Heart right ventricle (tissue), 16 donors: ENCODE results near the gene PRH1. TPM values are rescaled to one million over a fixed set of nuclear protein-coding genes. Genes with fewer than 3 reads are reported as not detected.
A peak's percentile ranks its signal among the peaks of the same experiment; 100 is the strongest.

Source experiments
- ATAC-seq, 8 donors: fragments of 200-7000 bp; cut with Tn5 transposase; one replicate each; pipeline ENCODE4 v1.9.1; 2020; ENCODE audit warnings: mild to moderate bottlenecking in 8 of 8, moderate library complexity in 8 of 8, moderate number of reproducible peaks in 1 of 8
- DNase-seq, 2 donors: peaks; one replicate each; pipeline ENCODE4 v3.0.0-alpha.2; 2020
- H3K27ac ChIP-seq, 10 donors: fragments of 200-600 bp; sonication (generic) in 2 of 10; one replicate each; pipeline versions ENCODE4 v1.5.0 to v1.8.0; 2020 to 2022; ENCODE audit warnings: mild to moderate bottlenecking in 3 of 10
- H3K27me3 ChIP-seq, 7 donors: fragments of 200-600 bp; one replicate each; pipeline ENCODE4 v1.8.0; 2021 to 2022; ENCODE audit warnings: mild to moderate bottlenecking in 2 of 7
- H3K36me3 ChIP-seq, 9 donors: fragments of 200-600 bp; sonication (generic) in 1 of 9; one replicate each; pipeline versions ENCODE4 v1.5.0 to v1.8.0; 2020 to 2022; ENCODE audit warnings: mild to moderate bottlenecking in 2 of 9
- H3K4me1 ChIP-seq, 9 donors: fragments of 200-600 bp; sonication (generic) in 1 of 9; one replicate each; pipeline versions ENCODE4 v1.5.0 to v1.8.0; 2020 to 2022; ENCODE audit warnings: mild to moderate bottlenecking in 4 of 9
- H3K4me3 ChIP-seq, 10 donors: fragments of 200-600 bp; sonication (generic) in 2 of 10; one replicate each; pipeline versions ENCODE4 v1.5.0 to v1.8.0; 2020 to 2022; ENCODE audit warnings: mild to moderate bottlenecking in 7 of 10, moderate library complexity in 2 of 10
- H3K9me3 ChIP-seq, 11 donors: fragments of 200-600 bp in 10 of 11; sonication (generic) in 2 of 11; one replicate each; pipeline versions ENCODE4 v1.5.0 to v1.8.0; 2013 to 2022; ENCODE audit warnings: mild to moderate bottlenecking in 2 of 11, control low read depth in 1 of 11, moderate library complexity in 1 of 11
- CTCF ChIP-seq, 9 donors: fragments of 200-600 bp; sonication (generic) in 2 of 9; IDR thresholded peaks; one replicate each; pipeline versions ENCODE4 v1.5.0 to v1.8.0; 2021 to 2022; ENCODE audit warnings: antibody characterized with exemption in 9 of 9, mild to moderate bottlenecking in 5 of 9, moderate library complexity in 1 of 9
- WGBS, 2 donors: extraction: QIAGEN DNeasy Blood & Tissue Kit; methylation state at CpG; one replicate each; pipeline ENCODE4 v1.1.7; 2013; ENCODE audit warnings: inconsistent platforms in 1 of 2; 5-methylcytosine and 5-hydroxymethylcytosine counted together
- intact Hi-C, 10 donors: fragments of 100-400 bp; cut with DNase I; formaldehyde crosslinking; loops; one replicate each; pipeline versions ENCODE4 v1.11.1 to v1.14.2; 2022
- polyA plus RNA-seq, 2 donors: library from polyadenylated mRNA; stranded (reverse); fragments of 200-250 nt; gene quantifications; one replicate each; pipeline ENCODE4 v1.2.3, GENCODE V29; 2013
- total RNA-seq, 10 donors: library from RNA; stranded (reverse); fragmentation: NEBNext Ultra II Directional in 3 of 10; extraction: Animal tissue kit (Norgen Biotek cat#: 25700) in 3 of 10; gene quantifications; one replicate each; pipeline versions ENCODE4 v1.2.1 to v1.2.4, GENCODE V29; 2021 to 2023
- donor health status: Arrhythmogenic right ventricular cardiomyopathy.
- donor health status: ischemic (EF 13 %, LVEDD 7.1; RV severe dilation, severe dysfunction).
- donor health status: healthy with polysubstance abuse.
- donor health status: DM: no; HTN: yes; CAD: no.
- donor health status: DM: no; HTN: no; CAD: no.
- donor health status: ischemic (EF 25% LVEDD 6.9; RV normal size, moderate dysfunction).
- donor health status: ischemic (EF 25% LVEDD 5.7; RV mildly dilated, moderate dysfunction).
- donor health status: healthy.
- donor health status: DM: yes; HTN: yes; CAD: no.
- donor health status: Ischemic cardiomyopathy.
- donor health status: ischemic (EF 35%, LVEDD 5.7; RV mildly dilated, moderate dysfunction).
- donor health status: nonischemic (EF 11% LVEDD 7.7; RV severe dilation, severe dysfunction).
- donor health status: DM: yes; HTN: yes; CAD: no.
- donor health status: PGD.
- donor health status: ischemic (EF 29% LVEDD 5.4; RV normal size, mild dysfunction).
- donor health status: nonischemic (EF 23%, LVEDD 6.1; RV moderate dilation, normal function).

PRH1 gene
- total and polyA plus RNA-seq, 12 donors, result 2.4 to 11.7 (median 6.9) TPM

GRCh38 chr12:10889226-10889625 is 5.2 kb upstream of the PRH1 start:
- Histone ChIP-seq H3K9me3 (no peaks in the 10 kb centered on the region), H3K27ac (no peak overlapping the region), H3K4me3 (no peak overlapping the region), H3K27me3 (no peaks in the 10 kb centered on the region), H3K36me3 (peaks cover 0 to 6% (median 0%) of the 10 kb centered on the region in 9 donors), H3K4me1 (peaks cover 0 to 12% (median 0%) of the 10 kb centered on the region in 9 donors)
- intact Hi-C loops, result no loop called here
- no peak for TF ChIP-seq CTCF (IDR thresholded peaks at IDR 0.05)
- ATAC-seq (no peak), DNase-seq (no peak)

GRCh38 chr12:10873378-10873777 is 10.7 kb downstream of the PRH1 start:
- Histone ChIP-seq H3K4me3 (no peak overlapping the region), H3K27ac (no peak overlapping the region), H3K36me3 (peaks cover 0 to 28% (median 10%) of the 10 kb centered on the region in 9 donors), H3K9me3 (peaks cover 0 to 9% (median 0%) of the 10 kb centered on the region in 11 donors), H3K27me3 (no peaks in the 10 kb centered on the region), H3K4me1 (peaks cover 0 to 9% (median 3%) of the 10 kb centered on the region in 9 donors)
- 16 to 17% methylated on average over 2 of the region's 2 CpGs for WGBS, 2 donors
- TF ChIP-seq CTCF (IDR thresholded peaks at IDR 0.05), result no peak
- intact Hi-C loops, result loop anchor here in 2 of 10 donors (10.0 kb wide), 1 partner anchor 321 kb away; no protein-coding TSS in a partner anchor
- no peak for DNase-seq
- no peak for ATAC-seq

- Histone ChIP-seq H3K36me3 (peaks cover 0 to under 1% (median 0%) of the 10 kb centered on the region in 9 donors), H3K4me1 (no peaks in the 10 kb centered on the region), H3K9me3 (peaks cover 0 to 15% (median 7%) of the 10 kb centered on the region in 11 donors), H3K27ac (no peak overlapping the region), H3K27me3 (no peaks in the 10 kb centered on the region), H3K4me3 (no peak overlapping the region)
- peak in 3 of 9 donors; percentile 13 to 15 (median 15) for TF ChIP-seq CTCF (IDR thresholded peaks at IDR 0.05)
- 66 to 78% methylated on average over 2 of the region's 2 CpGs for WGBS, 2 donors
- no peak for ATAC-seq
- DNase-seq, result no peak
- intact Hi-C loops, result no loop called here
Measured at GRCh38 chr12:10867381-10867780, 16.7 kb downstream of the PRH1 start.

GRCh38 chr12:10863512-10864218 is 20.4 kb downstream of the PRH1 start:
- intact Hi-C loops, result no loop called here
- no peak for ATAC-seq
- peaks cover 0 to 32% (median 15%) of the 10 kb centered on the region in 11 donors for H3K9me3 ChIP-seq
- H3K27ac ChIP-seq, result no peak overlapping the region
- H3K4me3 ChIP-seq, result no peak overlapping the region
- H3K36me3 ChIP-seq, result peaks cover 0 to 13% (median 0%) of the 10 kb centered on the region in 9 donors
- H3K4me1 ChIP-seq, result no peaks in the 10 kb centered on the region
- WGBS, 2 donors, result 94 to 95% methylated on average over 2 of the region's 2 CpGs
- DNase-seq, result no peak
- no peaks in the 10 kb centered on the region for H3K27me3 ChIP-seq
- TF ChIP-seq CTCF (IDR thresholded peaks at IDR 0.05), result no peak
